Mesenchymal stem cell (in vitro differentiated cells and primary cell): ENCODE results near the gene MN1.

Experiments used
- DNase-seq: peaks from one replicate; pipeline ENCODE4 v3.0.0-alpha.2; 2013
- H2AFZ ChIP-seq: one replicate; pipeline ENCODE4 v1.6.1; 2013; ENCODE audit warnings: low read depth, mild to moderate bottlenecking, control low read depth, inconsistent platforms, low read length, moderate library complexity
- H2AK5ac ChIP-seq: 2 replicates; pipeline ENCODE4 v1.6.1; 2013; ENCODE audit warnings: low read length, moderate library complexity, mild to moderate bottlenecking, inconsistent platforms; ENCODE audit not compliant: severe bottlenecking
- H2BK120ac ChIP-seq: one replicate; pipeline ENCODE4 v1.6.1; 2013; ENCODE audit warnings: low read depth, mild to moderate bottlenecking, inconsistent platforms, low read length, moderate library complexity
- H2BK12ac ChIP-seq, 2 experiments: one replicate each; pipeline ENCODE4 v1.6.1; 2013; ENCODE audit warnings: inconsistent platforms in 2 of 2, low read length in 2 of 2, mild to moderate bottlenecking in 2 of 2, moderate library complexity in 2 of 2, control low read depth in 1 of 2
- H2BK15ac ChIP-seq: one replicate; pipeline ENCODE4 v1.6.1; 2013; ENCODE audit warnings: mild to moderate bottlenecking, low read depth, inconsistent platforms; ENCODE audit not compliant: poor library complexity, severe bottlenecking
- H2BK5ac ChIP-seq: 2 replicates; pipeline ENCODE4 v1.6.1; 2013; ENCODE audit warnings: low read depth, mild to moderate bottlenecking, low read length, control low read depth, inconsistent platforms; ENCODE audit not compliant: poor library complexity, severe bottlenecking
- H3K14ac ChIP-seq, 2 experiments: one replicate each; pipeline ENCODE4 v1.6.1; 2013; ENCODE audit warnings: inconsistent platforms in 2 of 2, low read length in 2 of 2, control low read depth in 1 of 2, mild to moderate bottlenecking in 1 of 2, moderate library complexity in 1 of 2
- H3K18ac ChIP-seq, 2 experiments: one replicate each; pipeline ENCODE4 v1.6.1; 2013; ENCODE audit warnings: inconsistent platforms in 2 of 2, low read length in 2 of 2, control low read depth in 1 of 2, low read depth in 1 of 2, mild to moderate bottlenecking in 1 of 2
- H3K23ac ChIP-seq, 2 experiments: one replicate each; pipeline ENCODE4 v1.6.1; 2013; ENCODE audit warnings: inconsistent platforms in 2 of 2, low read length in 2 of 2, mild to moderate bottlenecking in 2 of 2, moderate library complexity in 2 of 2, control low read depth in 1 of 2
- H3K27ac ChIP-seq: 2 replicates; pipeline ENCODE4 v1.5.1; 2013; ENCODE audit warnings: mild to moderate bottlenecking, moderate library complexity, low read length, control low read depth, inconsistent platforms; ENCODE audit not compliant: poor library complexity, severe bottlenecking
- H3K27me3 ChIP-seq, 2 experiments: 2 replicates each; pipeline versions ENCODE4 v1.6.1 to v1.7.0; 2013; ENCODE audit warnings: low read length in 2 of 2, mild to moderate bottlenecking in 2 of 2, moderate library complexity in 2 of 2, control low read depth in 1 of 2, inconsistent platforms in 1 of 2; ENCODE audit not compliant: control insufficient read depth in 1 of 2, insufficient read depth in 1 of 2
- H3K36me3 ChIP-seq, 2 experiments: 2 replicates each; pipeline versions ENCODE4 v1.6.1 to v1.7.0; 2013; ENCODE audit warnings: low read length in 2 of 2, control low read depth in 1 of 2, inconsistent platforms in 1 of 2, low read depth in 1 of 2, mild to moderate bottlenecking in 1 of 2; ENCODE audit not compliant: insufficient read depth in 2 of 2, control insufficient read depth in 1 of 2
- H3K4ac ChIP-seq, 2 experiments: one replicate each; pipeline ENCODE4 v1.6.1; 2013; ENCODE audit warnings: inconsistent platforms in 2 of 2, low read length in 2 of 2, mild to moderate bottlenecking in 2 of 2, moderate library complexity in 2 of 2, control low read depth in 1 of 2, low read depth in 1 of 2
- H3K4me1 ChIP-seq: 2 replicates; pipeline ENCODE4 v1.6.1; 2013; ENCODE audit warnings: low read depth, low read length, control low read depth; ENCODE audit not compliant: control insufficient read depth, insufficient read depth
- H3K4me2 ChIP-seq: 2 replicates; pipeline ENCODE4 v1.6.1; 2013; ENCODE audit warnings: low read length, mild to moderate bottlenecking, inconsistent platforms; ENCODE audit not compliant: poor library complexity, severe bottlenecking
- H3K4me3 ChIP-seq, 2 experiments: 2 replicates each; pipeline versions ENCODE4 v1.5.1 to v1.7.0; 2013; ENCODE audit warnings: low read length in 2 of 2, mild to moderate bottlenecking in 2 of 2, control low read depth in 1 of 2, low read depth in 1 of 2; ENCODE audit not compliant: insufficient read depth in 1 of 2
- H3K79me1 ChIP-seq: replicated peaks from 2 replicates; pipeline ENCODE4 v1.6.1; 2013; ENCODE audit warnings: mild to moderate bottlenecking, control low read depth, low read length, inconsistent platforms; ENCODE audit not compliant: poor library complexity, severe bottlenecking
- H3K9ac ChIP-seq: 2 replicates; pipeline ENCODE4 v1.7.0; 2013; ENCODE audit warnings: mild to moderate bottlenecking, low read length, moderate library complexity
- H3K9me3 ChIP-seq: 2 replicates; pipeline ENCODE4 v1.7.0; 2013; ENCODE audit warnings: mild to moderate bottlenecking, low read length; ENCODE audit not compliant: control insufficient read depth
- H4K8ac ChIP-seq: one replicate; pipeline ENCODE4 v1.6.1; 2013; ENCODE audit warnings: inconsistent platforms, mild to moderate bottlenecking, low read length, moderate library complexity
- H4K91ac ChIP-seq: one replicate; pipeline ENCODE4 v1.6.1; 2013; ENCODE audit warnings: mild to moderate bottlenecking, low read length, inconsistent platforms
- WGBS: methylation state at CpG from one replicate; pipeline ENCODE4 v1.1.7; 2013; ENCODE audit warnings: mixed read lengths; 5-methylcytosine and 5-hydroxymethylcytosine counted together

MN1 gene

DNA sequence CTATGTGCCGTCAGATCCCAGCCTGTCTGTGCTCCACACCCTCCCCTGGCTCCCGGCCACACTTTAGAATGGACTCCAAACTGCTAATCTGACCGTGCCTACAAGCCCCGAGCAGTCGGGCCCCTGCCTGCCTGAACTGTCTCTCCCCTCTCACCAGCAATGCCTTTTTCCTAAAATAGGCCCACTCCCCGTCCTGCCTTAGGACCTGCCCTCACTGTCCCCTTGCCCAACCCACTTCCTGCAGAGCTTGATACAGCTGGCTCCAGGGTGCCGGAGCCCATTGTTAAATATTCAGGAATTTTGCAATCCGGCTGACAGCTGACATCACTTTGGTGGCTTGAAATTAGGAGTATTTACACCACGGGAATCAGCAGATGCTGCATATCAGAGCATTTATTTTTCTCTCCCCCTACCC, 21.4 kb downstream of the MN1 start:
- no peaks in the 10 kb centered on the region for H3K27me3 ChIP-seq
- 67% methylated on average over 9 of the region's 9 CpGs for WGBS

GRCh38 chr22:27779643-27780042, 21.9 kb downstream of the MN1 start:
- no peak for DNase-seq
- Histone ChIP-seq H3K79me1 (peaks cover 57% of the 10 kb centered on the region), H3K9ac (peak overlapping the region; percentile 12)

More for the DNA sequence above, 21.4 kb downstream of the MN1 start:
- Histone ChIP-seq H2BK12ac (no peak overlapping the region), H3K4me1 (peaks cover 35% of the 10 kb centered on the region), H2AFZ (no peak overlapping the region), H3K4ac (no peak overlapping the region), H3K23ac (no peak overlapping the region), H2BK15ac (no peak overlapping the region), H3K9me3 (no peaks in the 10 kb centered on the region), H4K91ac (no peak overlapping the region), H3K79me1 (peaks cover 54% of the 10 kb centered on the region), H4K8ac (no peak overlapping the region), H2AK5ac (no peak overlapping the region), H2BK120ac (no peak overlapping the region), H3K9ac (peak overlapping the region; percentile 12), H3K4me3 (no peak overlapping the region), H3K14ac (no peak overlapping the region), H3K27ac (no peak overlapping the region), H3K36me3 (peaks cover 0 to 62% of the 10 kb centered on the region in 2 experiments), H3K4me2 (no peak overlapping the region), H3K18ac (no peak overlapping the region), H2BK5ac (no peak overlapping the region)
- DNase-seq, result no peak

DNA sequence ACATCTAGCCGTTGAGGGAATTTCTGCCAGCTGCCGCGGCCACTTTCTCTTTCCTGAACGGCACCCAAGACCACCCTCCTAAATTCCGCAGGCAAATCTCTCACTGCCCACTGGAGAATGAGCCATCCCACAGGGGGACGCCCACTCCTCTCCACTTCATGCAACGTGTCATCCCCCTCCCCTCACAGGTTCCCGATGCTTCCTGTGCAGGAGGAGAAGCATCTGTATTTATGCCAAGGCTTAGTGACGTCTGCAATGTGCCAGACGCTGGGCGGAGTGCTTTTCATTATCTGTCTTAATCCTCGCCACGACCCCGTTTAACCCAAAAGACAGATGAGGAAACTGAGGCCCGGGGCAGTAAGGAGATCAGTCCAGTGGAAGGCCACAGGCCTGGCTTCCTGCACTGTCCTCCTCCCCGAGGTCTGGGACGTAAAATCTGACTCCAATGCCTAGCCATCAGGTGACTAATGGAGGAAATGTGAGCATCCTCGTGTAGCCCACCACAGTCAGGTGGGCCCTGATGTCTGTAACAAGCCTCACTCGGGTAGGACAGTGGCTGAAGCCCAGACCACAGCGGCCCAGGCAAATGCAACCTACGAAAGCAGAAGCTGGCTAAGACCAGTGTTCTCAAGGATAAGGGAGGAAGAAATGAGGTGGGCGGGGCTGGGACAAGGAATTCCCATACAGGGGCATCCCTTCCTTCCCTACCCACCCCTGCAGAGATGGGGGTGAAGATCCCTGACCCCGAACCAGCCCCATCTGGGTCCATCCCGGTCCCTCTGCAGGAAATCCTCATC, 23.1 kb downstream of the MN1 start:
- DNase-seq, result no peak
- H3K9ac ChIP-seq, result peak overlapping the region; percentile 19
- 83% methylated on average over 21 of the region's 24 CpGs for WGBS

More at GRCh38 chr22:27779643-27780042, 21.9 kb downstream of the MN1 start:
- Histone ChIP-seq H3K9me3 (no peaks in the 10 kb centered on the region), H3K14ac (no peak overlapping the region), H2AFZ (no peak overlapping the region), H3K27me3 (no peaks in the 10 kb centered on the region), H3K18ac (no peak overlapping the region), H3K4me2 (no peak overlapping the region), H3K4ac (no peak overlapping the region), H2AK5ac (peak overlapping the region; percentile 22), H4K8ac (no peak overlapping the region), H2BK5ac (no peak overlapping the region), H3K23ac (no peak overlapping the region), H3K36me3 (peaks cover 0 to 66% of the 10 kb centered on the region in 2 experiments), H3K4me1 (peaks cover 40% of the 10 kb centered on the region), H4K91ac (no peak overlapping the region), H2BK12ac (no peak overlapping the region), H3K27ac (no peak overlapping the region), H2BK15ac (no peak overlapping the region), H2BK120ac (no peak overlapping the region), H3K4me3 (no peak overlapping the region)
- WGBS, result 80% methylated on average over 3 of the region's 3 CpGs

GRCh38 chr22:27777128-27777527, 24.4 kb downstream of the MN1 start:
- Histone ChIP-seq H3K36me3 (peaks cover 0 to 80% of the 10 kb centered on the region in 2 experiments), H2BK5ac (no peak overlapping the region), H2BK12ac (no peak overlapping the region), H3K27me3 (no peaks in the 10 kb centered on the region), H3K4me2 (no peak overlapping the region), H3K4ac (no peak overlapping the region), H2BK15ac (no peak overlapping the region), H3K79me1 (peaks cover 65% of the 10 kb centered on the region), H3K27ac (no peak overlapping the region), H4K91ac (no peak overlapping the region), H3K23ac (no peak overlapping the region), H3K9ac (peak overlapping the region; percentile 73), H3K18ac (no peak overlapping the region), H4K8ac (no peak overlapping the region), H3K14ac (no peak overlapping the region), H3K4me1 (peaks cover 39% of the 10 kb centered on the region), H2AK5ac (no peak overlapping the region), H2BK120ac (no peak overlapping the region), H2AFZ (no peak overlapping the region), H3K9me3 (no peaks in the 10 kb centered on the region), H3K4me3 (peak overlapping the region in 1 of 2 experiments; percentile 35)
- DNase-seq, result no peak
- WGBS, result 93% methylated on average over 9 of the region's 9 CpGs

More for the DNA sequence above, 23.1 kb downstream of the MN1 start:
- H3K9me3 ChIP-seq, result no peaks in the 10 kb centered on the region
- H3K27ac ChIP-seq, result no peak overlapping the region
- no peaks in the 10 kb centered on the region for H3K27me3 ChIP-seq
- H2BK120ac ChIP-seq, result no peak overlapping the region
- no peak overlapping the region for H2BK15ac ChIP-seq
- no peak overlapping the region for H3K18ac ChIP-seq
- H4K91ac ChIP-seq, result no peak overlapping the region
- H3K4me3 ChIP-seq, result no peak overlapping the region
- no peak overlapping the region for H3K23ac ChIP-seq
- H3K14ac ChIP-seq, result no peak overlapping the region
- no peak overlapping the region for H4K8ac ChIP-seq
- H3K4ac ChIP-seq, result no peak overlapping the region
- no peak overlapping the region for H2BK5ac ChIP-seq
- H3K36me3 ChIP-seq, result peaks cover 0 to 74% of the 10 kb centered on the region in 2 experiments
- H2AFZ ChIP-seq, result no peak overlapping the region
- H3K4me1 ChIP-seq, result peaks cover 37% of the 10 kb centered on the region
- no peak overlapping the region for H2AK5ac ChIP-seq
- no peak overlapping the region for H2BK12ac ChIP-seq
- peaks cover 61% of the 10 kb centered on the region for H3K79me1 ChIP-seq
- H3K4me2 ChIP-seq, result no peak overlapping the region
